Colonic mucosa (tissue), 4 donors: ENCODE data around the gene WWC1. TPM values are rescaled to one million over a fixed set of nuclear protein-coding genes. Genes with fewer than 3 reads are reported as not detected.

Experiments
- DNase-seq: peaks from one replicate; pipeline ENCODE4 v3.0.0-alpha.2; 2020
- H3K27ac ChIP-seq: fragments of 200-600 bp; one replicate; pipeline ENCODE4 v1.8.0; 2021
- H3K27me3 ChIP-seq: fragments of 200-600 bp; one replicate; pipeline ENCODE4 v1.8.0; 2021
- H3K36me3 ChIP-seq: fragments of 200-600 bp; one replicate; pipeline ENCODE4 v1.8.0; 2021
- H3K4me1 ChIP-seq: fragments of 200-600 bp; one replicate; pipeline ENCODE4 v1.8.0; 2021; ENCODE audit warnings: mild to moderate bottlenecking
- H3K4me3 ChIP-seq: fragments of 200-600 bp; one replicate; pipeline ENCODE4 v1.8.0; 2021
- H3K9ac ChIP-seq, 2 donors: one replicate each; pipeline ENCODE4 v1.7.0; 2013; ENCODE audit warnings: control low read depth in 2 of 2, low read depth in 2 of 2, low read length in 2 of 2
- H3K9me3 ChIP-seq: fragments of 200-600 bp; one replicate; pipeline ENCODE4 v1.8.0; 2021
- CTCF ChIP-seq: fragments of 200-600 bp; IDR thresholded peaks from one replicate; pipeline ENCODE4 v1.8.0; 2022; ENCODE audit warnings: antibody characterized with exemption, mild to moderate bottlenecking
- intact Hi-C: fragments of 100-400 bp; cut with DNase I; formaldehyde crosslinking; loops from one replicate; pipeline ENCODE4 v1.14.1; 2022
- total RNA-seq, 2 donors: library from RNA; stranded (reverse); fragmentation: NEBNext Ultra II Directional in 1 of 2; extraction: Animal tissue kit (Norgen Biotek cat#: 25700) in 1 of 2; gene quantifications; one replicate each; pipeline ENCODE4 v1.2.1, GENCODE V29; 2021
- donor health status: healthy.
- donor health status: DM: no; HTN: no; CAD: no.
- donor health status: DM: no; HTN: no; CAD: no.

WWC1 gene
- total RNA-seq, 2 donors from 2014 or later = 15.3 to 33.3 TPM

GRCh38 chr5:168494057-168494555, 202.7 kb downstream of the WWC1 start:
- Histone ChIP-seq H3K36me3 (peaks cover 26% of the 10 kb centered on the region), H3K4me1 (no peaks in the 10 kb centered on the region), H3K9me3 (no peaks in the 10 kb centered on the region), H3K9ac (no peak overlapping the region), H3K27ac (no peak overlapping the region), H3K4me3 (no peak overlapping the region), H3K27me3 (no peaks in the 10 kb centered on the region)
- intact Hi-C loops = no loop called here
- no peak for DNase-seq
- no peak for TF ChIP-seq CTCF

GRCh38 chr5:168502563-168503237, 211.3 kb downstream of the WWC1 start:
- H3K27ac ChIP-seq = no peak overlapping the region
- no peak overlapping the region for H3K9ac ChIP-seq
- no peaks in the 10 kb centered on the region for H3K36me3 ChIP-seq
- TF ChIP-seq CTCF = no peak
- no peaks in the 10 kb centered on the region for H3K9me3 ChIP-seq
- no peaks in the 10 kb centered on the region for H3K27me3 ChIP-seq
- intact Hi-C loops = no loop called here
- DNase-seq = no peak
- no peak overlapping the region for H3K4me3 ChIP-seq
- no peaks in the 10 kb centered on the region for H3K4me1 ChIP-seq

- peaks cover 12% of the 10 kb centered on the region for H3K36me3 ChIP-seq
- DNase-seq = no peak
- no peak overlapping the region for H3K9ac ChIP-seq
- no peaks in the 10 kb centered on the region for H3K9me3 ChIP-seq
- intact Hi-C loops = no loop called here
- no peaks in the 10 kb centered on the region for H3K4me1 ChIP-seq
- H3K27ac ChIP-seq = no peak overlapping the region
- H3K4me3 ChIP-seq = no peak overlapping the region
- TF ChIP-seq CTCF = no peak
- H3K27me3 ChIP-seq = no peaks in the 10 kb centered on the region
Measured at GRCh38 chr5:168513861-168514428, 222.5 kb downstream of the WWC1 start.

Other genes with a start within 250 kb of the WWC1 start
- gene RARS1, start 194.8 kb downstream of the WWC1 start, total RNA-seq = 10 to 100 TPM; 61.8 to 85.5 TPM
- gene FBLL1, start 237.7 kb downstream of the WWC1 start, total RNA-seq = under 1 TPM in 1 of 2 donors, not detected in 1; 0.58 TPM